ENCODE results near the gene MAPKAP1. TPM values are rescaled to one million over a fixed set of nuclear protein-coding genes. Genes with fewer than 3 reads are reported as not detected.

The MAPKAP1 gene
- total RNA-seq, 1 donor from 2014 or later, result 122 TPM

Other genes with a start within 250 kb of the MAPKAP1 start
- 54.1 TPM for gene PBX3, start 40.2 kb upstream of the MAPKAP1 start, total RNA-seq